Ovary (tissue), 9 donors: ENCODE results near the gene ST8SIA6. TPM values are rescaled to one million over a fixed set of nuclear protein-coding genes. Genes with fewer than 3 reads are reported as not detected.

ENCODE experiments used
- DNase-seq, 5 donors: peaks; one replicate each; pipeline ENCODE4 v3.0.0-alpha.2; 2019 to 2020
- H3K27ac ChIP-seq, 2 donors: fragments of 200-600 bp; one replicate each; pipeline versions ENCODE4 v1.5.1 to v1.8.0; 2019 to 2022
- H3K27me3 ChIP-seq: fragments of 200-600 bp; one replicate; pipeline ENCODE4 v1.8.0; 2022
- H3K36me3 ChIP-seq: fragments of 200-600 bp; sonication (generic); one replicate; pipeline ENCODE4 v1.5.1; 2019
- H3K4me1 ChIP-seq: one replicate; pipeline ENCODE4 v1.8.1; 2013; ENCODE audit warnings: mild to moderate bottlenecking, moderate library complexity; ENCODE audit not compliant: insufficient read depth
- H3K4me3 ChIP-seq: fragments of 200-600 bp; sonication (generic); one replicate; pipeline ENCODE4 v1.5.1; 2017
- H3K9me3 ChIP-seq, 2 donors: fragments of 200-600 bp in 1 of 2; sonication (generic) in 1 of 2; one replicate each; pipeline versions ENCODE4 v1.5.1 to v1.8.1; 2013 to 2019; ENCODE audit warnings: mild to moderate bottlenecking in 1 of 2, moderate library complexity in 1 of 2
- EP300 ChIP-seq: sonication (generic); formaldehyde crosslinking; IDR thresholded peaks from one replicate; pipeline ENCODE4 v1.6.1; 2017; ENCODE audit warnings: antibody characterized with exemption
- POLR2A ChIP-seq: fragments of 450-650 bp; IDR thresholded peaks from one replicate; pipeline ENCODE4 v1.6.1; 2017; ENCODE audit warnings: antibody characterized with exemption, mild to moderate bottlenecking, moderate library complexity
- WGBS, 3 donors: extraction: QIAGEN DNeasy Blood & Tissue Kit in 1 of 3; methylation state at CpG; one replicate each; pipeline versions ENCODE4 v1.1.5 to v1.1.7; 2013 to 2017; 5-methylcytosine and 5-hydroxymethylcytosine counted together
- intact Hi-C, 4 donors: fragments of 100-400 bp; cut with DNase I; formaldehyde crosslinking; loops; one replicate each; pipeline versions ENCODE4 v1.11.0 to v1.15.1; 2022 to 2023
- polyA plus RNA-seq, 2 donors: library from polyadenylated mRNA; stranded (reverse); fragments of 200-250 nt in 1 of 2; fragments of 350-450 nt in 1 of 2; fragmentation: Illumina TruSeq in 1 of 2; extraction: RNeasy Lipid Tissue Mini Kit (QIAGEN cat#74804) in 1 of 2; gene quantifications; one replicate each; pipeline ENCODE4 v1.2.3, GENCODE V29; 2013 to 2014
- total RNA-seq, 7 donors: library from RNA; depleted of rRNA in 2 of 7; stranded (reverse); fragments of >200 nt in 2 of 7; fragmentation: NEBNext Ultra II Directional in 3 of 7; extraction: Animal tissue kit (Norgen Biotek cat#: 25700) in 3 of 7; gene quantifications; one replicate each; pipeline versions ENCODE4 v1.1.0 to v1.2.4, GENCODE V29; 2016 to 2023
- TF ChIP-seq, protein P1 (sequence below), 3 donors: fragments of 450-650 bp in 2 of 3; fragments of 200-600 bp in 1 of 3; IDR thresholded peaks; one replicate each; pipeline versions ENCODE4 v1.5.1 to v1.8.0; 2016 to 2022; ENCODE audit warnings: antibody characterized with exemption in 3 of 3, mild to moderate bottlenecking in 1 of 3
- donor health status: DM: no; HTN: no; CAD: no; lungs with moderate emphysema.
- donor health status: DM: no; HTN: no; CAD: no.
- donor health status: Bipolar disorder and iron deficiency.
- donor health status: DM: yes; HTN: yes; CAD: no.
- donor health status: DM: no; HTN: no; CAD: no.
- donor health status: DM: yes; HTN: yes; CAD: no.

Gene ST8SIA6
- total and polyA plus RNA-seq, 9 donors: 0.22 to 2.1 (median 0.95) TPM; not detected in 1

DNA sequence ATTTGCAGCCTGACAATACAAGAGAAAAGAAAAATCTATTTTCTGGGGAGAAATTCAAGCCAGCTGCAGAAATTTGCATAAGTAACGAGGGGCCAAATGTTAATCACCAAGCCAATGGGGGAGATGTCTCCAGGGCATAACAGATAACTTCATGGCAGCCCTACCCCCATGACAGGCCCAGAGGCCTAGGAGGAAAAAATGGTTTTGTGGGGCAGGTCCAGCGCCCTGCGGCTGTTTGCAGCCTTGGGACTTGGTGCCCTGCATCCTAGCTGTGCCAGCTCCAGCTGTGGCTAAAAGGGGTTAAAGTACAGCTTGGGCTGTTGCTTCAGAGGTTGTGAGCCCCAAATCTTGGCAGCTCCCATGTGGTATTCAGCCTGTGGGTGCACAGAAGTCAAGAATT lies 172.1 kb downstream of the ST8SIA6 start:
- 89 to 93% (median 93%) methylated on average over 3 of the region's 3 CpGs for whole genome bisulfite sequencing, 3 donors
- H3K4me1 ChIP-seq: no peaks in the 10 kb centered on the region
- no peak for DNase-seq
- H3K27ac ChIP-seq: no peak overlapping the region
- no peaks in the 10 kb centered on the region for H3K27me3 ChIP-seq
- TF ChIP-seq, protein P1, sequence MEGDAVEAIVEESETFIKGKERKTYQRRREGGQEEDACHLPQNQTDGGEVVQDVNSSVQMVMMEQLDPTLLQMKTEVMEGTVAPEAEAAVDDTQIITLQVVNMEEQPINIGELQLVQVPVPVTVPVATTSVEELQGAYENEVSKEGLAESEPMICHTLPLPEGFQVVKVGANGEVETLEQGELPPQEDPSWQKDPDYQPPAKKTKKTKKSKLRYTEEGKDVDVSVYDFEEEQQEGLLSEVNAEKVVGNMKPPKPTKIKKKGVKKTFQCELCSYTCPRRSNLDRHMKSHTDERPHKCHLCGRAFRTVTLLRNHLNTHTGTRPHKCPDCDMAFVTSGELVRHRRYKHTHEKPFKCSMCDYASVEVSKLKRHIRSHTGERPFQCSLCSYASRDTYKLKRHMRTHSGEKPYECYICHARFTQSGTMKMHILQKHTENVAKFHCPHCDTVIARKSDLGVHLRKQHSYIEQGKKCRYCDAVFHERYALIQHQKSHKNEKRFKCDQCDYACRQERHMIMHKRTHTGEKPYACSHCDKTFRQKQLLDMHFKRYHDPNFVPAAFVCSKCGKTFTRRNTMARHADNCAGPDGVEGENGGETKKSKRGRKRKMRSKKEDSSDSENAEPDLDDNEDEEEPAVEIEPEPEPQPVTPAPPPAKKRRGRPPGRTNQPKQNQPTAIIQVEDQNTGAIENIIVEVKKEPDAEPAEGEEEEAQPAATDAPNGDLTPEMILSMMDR (IDR thresholded peaks at IDR 0.05): no peak
- TF ChIP-seq POLR2A (no peak), EP300 (no peak)
- H3K36me3 ChIP-seq: no peaks in the 10 kb centered on the region
- H3K9me3 ChIP-seq: peaks cover 0 to 8% of the 10 kb centered on the region in 2 donors
- no peak overlapping the region for H3K4me3 ChIP-seq
- intact Hi-C loops: loop anchor here in 1 of 4 donors (10.0 kb wide), 1 partner anchor 132 kb away; no protein-coding TSS in a partner anchor

DNA sequence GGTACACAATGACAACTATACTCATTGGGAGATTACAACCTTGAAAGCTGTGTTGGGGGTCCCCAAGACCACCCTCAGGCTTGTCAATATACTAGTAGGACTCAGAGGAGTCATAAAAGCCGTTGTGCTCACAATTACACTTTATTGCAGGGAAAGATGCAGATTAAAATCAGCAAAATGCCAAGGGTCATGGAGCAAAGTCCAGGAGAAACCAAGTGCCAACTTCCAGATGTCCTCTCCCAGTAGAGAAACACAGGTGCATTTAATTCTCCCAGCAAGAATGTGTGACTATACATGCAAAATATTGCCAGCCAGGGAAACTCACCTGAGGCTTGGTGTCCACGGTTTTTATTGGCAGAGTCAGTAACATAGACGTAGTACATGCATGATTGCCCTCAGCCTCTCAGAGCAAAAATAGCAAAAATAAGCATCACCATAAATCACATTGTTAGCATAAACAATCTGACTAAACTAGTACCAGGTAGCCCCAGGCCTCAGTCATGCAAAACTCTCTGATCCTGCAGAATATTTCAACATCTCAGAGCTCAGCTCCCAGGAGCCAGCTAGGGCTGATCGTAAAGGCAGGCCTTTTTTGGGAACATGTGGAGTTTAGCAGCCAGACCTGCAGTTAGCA lies 175.7 kb downstream of the ST8SIA6 start:
- WGBS, 3 donors: 72 to 75% (median 72%) methylated on average over 4 of the region's 4 CpGs
- Histone ChIP-seq H3K27ac (no peak overlapping the region), H3K4me1 (no peaks in the 10 kb centered on the region), H3K4me3 (no peak overlapping the region), H3K9me3 (peaks cover 0 to 8% of the 10 kb centered on the region in 2 donors), H3K27me3 (no peaks in the 10 kb centered on the region), H3K36me3 (no peaks in the 10 kb centered on the region)
- no peak for TF ChIP-seq EP300
- no peak for TF ChIP-seq POLR2A
- TF ChIP-seq, protein P1 (IDR thresholded peaks at IDR 0.05): no peak
- intact Hi-C loops: no loop called here
- no peak for DNase-seq

DNA sequence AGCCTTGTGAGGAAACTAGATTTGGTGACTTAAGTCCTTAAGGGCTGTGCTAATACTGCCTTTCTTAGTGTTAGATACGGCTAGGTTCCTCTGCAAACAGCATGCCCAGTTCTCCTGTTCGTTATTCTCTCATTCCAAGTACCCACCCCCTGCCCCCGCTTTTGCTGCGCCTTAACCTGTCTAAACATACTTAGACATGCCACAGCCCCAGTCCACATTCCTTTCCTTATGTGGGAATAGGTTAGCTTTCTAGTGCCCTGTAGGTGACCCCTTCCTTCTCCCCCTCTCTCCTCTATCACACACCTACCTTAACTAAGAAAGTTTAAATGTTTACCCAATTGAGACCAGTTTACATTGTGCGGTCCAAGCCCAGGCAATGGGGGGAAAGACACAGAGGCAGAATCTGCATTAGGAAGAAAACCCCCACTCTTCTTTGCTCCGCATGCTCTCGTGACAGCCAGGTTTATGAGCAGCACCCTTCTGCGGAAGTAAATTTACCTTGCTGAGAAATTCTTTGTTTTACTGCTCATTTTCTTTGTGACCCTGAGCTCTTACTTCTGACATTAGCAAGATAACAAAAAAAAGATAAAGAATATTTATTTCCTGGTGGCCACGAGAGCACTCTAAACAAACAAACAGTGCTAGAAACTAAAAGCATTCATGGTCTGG lies 177.5 kb downstream of the ST8SIA6 start:
- Histone ChIP-seq H3K27me3 (no peaks in the 10 kb centered on the region), H3K9me3 (peaks cover 0 to 3% of the 10 kb centered on the region in 2 donors), H3K27ac (no peak overlapping the region), H3K4me1 (no peaks in the 10 kb centered on the region), H3K4me3 (no peak overlapping the region), H3K36me3 (no peaks in the 10 kb centered on the region)
- DNase-seq: no peak
- WGBS, 3 donors: 83 to 89% (median 87%) methylated on average over 9 of the region's 9 CpGs
- intact Hi-C loops: no loop called here
- TF ChIP-seq POLR2A (no peak), EP300 (no peak)
- TF ChIP-seq, protein P1 (IDR thresholded peaks at IDR 0.05): no peak

DNA sequence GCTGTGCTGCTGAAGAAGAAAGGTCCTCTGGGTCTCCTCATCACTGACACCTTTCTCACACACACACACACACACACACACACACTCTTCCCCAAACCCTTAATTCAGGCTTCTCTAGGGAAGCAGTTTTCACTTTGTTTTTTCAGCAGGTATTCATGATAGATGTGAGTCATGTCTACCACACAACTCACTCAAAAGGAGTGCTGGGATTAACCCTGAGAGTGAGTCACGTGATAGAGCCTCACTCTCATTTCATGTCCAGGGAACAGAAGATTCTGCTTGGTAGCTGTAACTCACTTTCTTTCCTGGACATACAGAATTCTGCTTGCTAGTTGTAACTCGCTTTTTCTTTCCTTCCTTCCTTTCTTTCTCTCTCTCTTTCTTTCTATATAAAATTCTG lies 181.0 kb downstream of the ST8SIA6 start:
- no peak overlapping the region for H3K27ac ChIP-seq
- WGBS, 3 donors: 66 to 72% (median 72%) methylated on average over 2 of the region's 2 CpGs
- no peak for DNase-seq
- H3K9me3 ChIP-seq: no peaks in the 10 kb centered on the region
- H3K4me1 ChIP-seq: no peaks in the 10 kb centered on the region
- intact Hi-C loops: no loop called here
- H3K27me3 ChIP-seq: no peaks in the 10 kb centered on the region
- TF ChIP-seq, protein P1 (IDR thresholded peaks at IDR 0.05): no peak
- no peak for TF ChIP-seq POLR2A
- no peak for TF ChIP-seq EP300
- H3K4me3 ChIP-seq: no peak overlapping the region
- no peaks in the 10 kb centered on the region for H3K36me3 ChIP-seq
